ENCODE measurements around the gene GSTM2. TPM values are rescaled to one million over a fixed set of nuclear protein-coding genes. Genes with fewer than 3 reads are reported as not detected.
A peak's percentile ranks its signal among the peaks of the same experiment; 100 is the strongest.

GSTM2 gene
- total and polyA plus RNA-seq, 2 experiments from 2014 or later, result 78.5 to 117 TPM

- Histone ChIP-seq H3K9me3 (ENCODE audit: low read depth) (no peaks in the 10 kb centered on the region), H3K4me1 (ENCODE audit: low read depth) (peaks cover 5% of the 10 kb centered on the region), H3K4me3 (no peak overlapping the region), H3K36me3 (no peaks in the 10 kb centered on the region), H3K27ac (no peak overlapping the region), H3K27me3 (peaks cover 22% of the 10 kb centered on the region)
- no peak for TF ChIP-seq CTCF (IDR thresholded peaks at IDR 0.05; ENCODE audit: low read depth, low read length)
- DNase-seq (ENCODE audit: low read depth in 1 of 2, low spot score in 1 of 2), result no peak
Measured at GRCh38 chr1:109650609-109651008, 17.2 kb upstream of the GSTM2 start.

- no peak overlapping the region for H3K27ac ChIP-seq
- no peak for TF ChIP-seq CTCF (IDR thresholded peaks at IDR 0.05; ENCODE audit: low read depth, low read length)
- H3K9me3 ChIP-seq (ENCODE audit: low read depth), result no peaks in the 10 kb centered on the region
- peaks cover 5% of the 10 kb centered on the region for H3K4me1 ChIP-seq (ENCODE audit: low read depth)
- no peak for DNase-seq (ENCODE audit: low read depth in 1 of 2, low spot score in 1 of 2)
- no peak overlapping the region for H3K4me3 ChIP-seq
- H3K36me3 ChIP-seq, result no peaks in the 10 kb centered on the region
- H3K27me3 ChIP-seq, result peaks cover 22% of the 10 kb centered on the region
Measured at GRCh38 chr1:109652402-109652801, 15.5 kb upstream of the GSTM2 start.

GRCh38 chr1:109653306-109653705, 14.6 kb upstream of the GSTM2 start:
- DNase-seq (ENCODE audit: low read depth in 1 of 2, low spot score in 1 of 2), result no peak
- Histone ChIP-seq H3K4me3 (no peak overlapping the region), H3K27me3 (peaks cover 22% of the 10 kb centered on the region), H3K9me3 (ENCODE audit: low read depth) (no peaks in the 10 kb centered on the region), H3K4me1 (ENCODE audit: low read depth) (peaks cover 5% of the 10 kb centered on the region), H3K27ac (no peak overlapping the region), H3K36me3 (no peaks in the 10 kb centered on the region)
- no peak for TF ChIP-seq CTCF (IDR thresholded peaks at IDR 0.05; ENCODE audit: low read depth, low read length)

GRCh38 chr1:109654519-109654918, 13.3 kb upstream of the GSTM2 start:
- Histone ChIP-seq H3K27ac (no peak overlapping the region), H3K9me3 (ENCODE audit: low read depth) (no peaks in the 10 kb centered on the region), H3K4me3 (no peak overlapping the region), H3K27me3 (peaks cover 22% of the 10 kb centered on the region), H3K36me3 (no peaks in the 10 kb centered on the region), H3K4me1 (ENCODE audit: low read depth) (peaks cover 5% of the 10 kb centered on the region)
- no peak for TF ChIP-seq CTCF (IDR thresholded peaks at IDR 0.05; ENCODE audit: low read depth, low read length)
- no peak for DNase-seq (ENCODE audit: low read depth in 1 of 2, low spot score in 1 of 2)

GRCh38 chr1:109655615-109656519, 12.0 kb upstream of the GSTM2 start, which contains the start of gene GSTM4:
Gene GSTM4, plus strand, starts transcription at chr1:109656099. Its CDS starts 291 bp downstream, at chr1:109656390.
- peak within 1 kb of the TSS; percentile 88 for H3K27ac ChIP-seq

More at GRCh38 chr1:109655615-109656519, 12.0 kb upstream of the GSTM2 start, which contains the start of gene GSTM4:
- H3K36me3 ChIP-seq, result peaks cover 5% of the 10 kb centered on the region
- H3K9me3 ChIP-seq (ENCODE audit: low read depth), result no peaks in the 10 kb centered on the region
- peak; percentile 91 to 94 for DNase-seq (ENCODE audit: low read depth in 1 of 2, low spot score in 1 of 2)
- H3K4me1 ChIP-seq (ENCODE audit: low read depth), result peaks cover 5% of the 10 kb centered on the region
- peak; percentile 23 for TF ChIP-seq CTCF (IDR thresholded peaks at IDR 0.05; ENCODE audit: low read depth, low read length)
- H3K4me3 ChIP-seq, result peak within 1 kb of the TSS; percentile 49
- peaks cover 16% of the 10 kb centered on the region for H3K27me3 ChIP-seq
